ENCODE data around the gene NCDN. TPM values are rescaled to one million over a fixed set of nuclear protein-coding genes. Genes with fewer than 3 reads are reported as not detected.

NCDN gene
- total RNA-seq, 4 donors from 2014 or later = 8.7 to 16.8 (median 14.0) TPM

GRCh38 chr1:35555212-35555584 is 2.4 kb upstream of the NCDN start:
- Histone ChIP-seq H3K4me1 (peaks cover 41 to 55% of the 10 kb centered on the region in 2 donors), H3K27ac (peak overlapping the region; percentile 16 to 100 (median 99)), H3K36me3 (peaks cover 0 to 16% of the 10 kb centered on the region in 2 donors), H3K9me3 (no peaks in the 10 kb centered on the region), H3K27me3 (no peaks in the 10 kb centered on the region), H3K4me3 (peak overlapping the region in 1 of 4 donors; percentile 84)
- in situ Hi-C loops (cut with MboI; ENCODE audit: low sequenced_read_pairs in 4 of 4) (loop anchor here in 1 of 4 donors (10.0 kb wide), 1 partner anchor 360 kb away; the partner anchor contains the start of gene SFPQ), intact Hi-C loops (cut with DNase I; ENCODE audit: low total_unique reads) (loop anchor here (5.0 to 10.0 kb wide), 2 partner anchors 162 to 910 kb away; partner anchors contain the start of genes C1orf216 and MRPS15)
- TF ChIP-seq, protein P1, sequence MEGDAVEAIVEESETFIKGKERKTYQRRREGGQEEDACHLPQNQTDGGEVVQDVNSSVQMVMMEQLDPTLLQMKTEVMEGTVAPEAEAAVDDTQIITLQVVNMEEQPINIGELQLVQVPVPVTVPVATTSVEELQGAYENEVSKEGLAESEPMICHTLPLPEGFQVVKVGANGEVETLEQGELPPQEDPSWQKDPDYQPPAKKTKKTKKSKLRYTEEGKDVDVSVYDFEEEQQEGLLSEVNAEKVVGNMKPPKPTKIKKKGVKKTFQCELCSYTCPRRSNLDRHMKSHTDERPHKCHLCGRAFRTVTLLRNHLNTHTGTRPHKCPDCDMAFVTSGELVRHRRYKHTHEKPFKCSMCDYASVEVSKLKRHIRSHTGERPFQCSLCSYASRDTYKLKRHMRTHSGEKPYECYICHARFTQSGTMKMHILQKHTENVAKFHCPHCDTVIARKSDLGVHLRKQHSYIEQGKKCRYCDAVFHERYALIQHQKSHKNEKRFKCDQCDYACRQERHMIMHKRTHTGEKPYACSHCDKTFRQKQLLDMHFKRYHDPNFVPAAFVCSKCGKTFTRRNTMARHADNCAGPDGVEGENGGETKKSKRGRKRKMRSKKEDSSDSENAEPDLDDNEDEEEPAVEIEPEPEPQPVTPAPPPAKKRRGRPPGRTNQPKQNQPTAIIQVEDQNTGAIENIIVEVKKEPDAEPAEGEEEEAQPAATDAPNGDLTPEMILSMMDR (IDR thresholded peaks at IDR 0.05 in 4 of 5, conservative IDR thresholded peaks at IDR 0.05 in 1 of 5) = no peak
- TF ChIP-seq POLR2A (IDR thresholded peaks at IDR 0.05) = no peak
- ATAC-seq (no peak), DNase-seq (no peak)

DNA sequence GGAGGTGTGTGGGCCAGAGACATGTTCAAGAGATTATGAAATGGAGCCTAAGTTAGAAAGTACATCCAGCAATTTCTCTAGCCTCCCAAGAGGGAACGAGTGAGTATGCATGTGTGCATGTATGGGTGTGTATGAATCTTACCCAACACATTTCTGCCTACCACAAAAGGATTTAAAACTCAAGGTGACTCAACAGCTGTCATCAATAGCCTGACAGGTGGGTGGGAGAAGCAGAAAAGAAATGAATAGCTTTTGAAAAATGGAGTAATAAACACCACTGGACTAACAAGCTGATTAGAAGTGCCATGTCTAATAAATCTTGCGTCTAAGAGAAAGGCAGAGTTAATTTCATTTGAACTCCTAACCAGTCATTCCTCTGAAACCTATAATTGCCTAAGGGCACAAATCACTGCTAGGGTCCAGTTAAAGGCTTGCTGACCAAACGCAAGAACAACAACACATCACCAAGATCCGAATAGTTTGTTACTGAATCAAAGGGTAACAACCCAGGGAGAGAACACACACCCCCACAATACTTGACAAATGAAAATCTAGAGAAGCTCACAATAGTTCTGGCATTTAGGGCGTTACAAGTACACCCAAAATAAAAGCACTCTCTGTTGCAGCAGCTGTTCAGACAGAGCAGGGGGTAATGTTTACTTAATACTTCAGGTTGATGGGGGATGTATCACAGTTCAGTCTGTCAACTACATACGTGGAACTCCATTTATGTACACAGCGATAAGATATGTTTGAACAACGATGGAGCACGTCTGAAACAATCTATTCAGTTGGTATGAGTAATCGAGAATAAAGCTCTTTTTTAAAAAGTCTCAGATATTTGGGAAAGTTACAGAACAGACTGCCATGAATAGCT is 1.8 kb upstream of the NCDN start:
- in situ Hi-C loops (cut with MboI; ENCODE audit: low sequenced_read_pairs in 4 of 4) = loop anchor here in 1 of 4 donors (10.0 kb wide), 1 partner anchor 361 kb away; the partner anchor contains the start of gene SFPQ
- peaks cover 0 to 16% of the 10 kb centered on the region in 2 donors for H3K36me3 ChIP-seq
- intact Hi-C loops (cut with DNase I; ENCODE audit: low total_unique reads) = loop anchor here (2.0 to 10.0 kb wide), 4 partner anchors 85 to 909 kb away; partner anchors contain the start of genes C1orf216, MRPS15, PSMB2 and SFPQ
- H3K27me3 ChIP-seq = no peaks in the 10 kb centered on the region
- H3K9me3 ChIP-seq = no peaks in the 10 kb centered on the region
- no peak for ATAC-seq
- peaks cover 45 to 61% of the 10 kb centered on the region in 2 donors for H3K4me1 ChIP-seq
- no peak for DNase-seq
- TF ChIP-seq POLR2A (IDR thresholded peaks at IDR 0.05) = no peak
- TF ChIP-seq, protein P1 (IDR thresholded peaks at IDR 0.05 in 4 of 5, conservative IDR thresholded peaks at IDR 0.05 in 1 of 5) = no peak
- H3K4me3 ChIP-seq = peak overlapping the region; percentile 84 to 99 (median 98)
- peak overlapping the region; percentile 91 to 100 (median 99) for H3K27ac ChIP-seq

DNA sequence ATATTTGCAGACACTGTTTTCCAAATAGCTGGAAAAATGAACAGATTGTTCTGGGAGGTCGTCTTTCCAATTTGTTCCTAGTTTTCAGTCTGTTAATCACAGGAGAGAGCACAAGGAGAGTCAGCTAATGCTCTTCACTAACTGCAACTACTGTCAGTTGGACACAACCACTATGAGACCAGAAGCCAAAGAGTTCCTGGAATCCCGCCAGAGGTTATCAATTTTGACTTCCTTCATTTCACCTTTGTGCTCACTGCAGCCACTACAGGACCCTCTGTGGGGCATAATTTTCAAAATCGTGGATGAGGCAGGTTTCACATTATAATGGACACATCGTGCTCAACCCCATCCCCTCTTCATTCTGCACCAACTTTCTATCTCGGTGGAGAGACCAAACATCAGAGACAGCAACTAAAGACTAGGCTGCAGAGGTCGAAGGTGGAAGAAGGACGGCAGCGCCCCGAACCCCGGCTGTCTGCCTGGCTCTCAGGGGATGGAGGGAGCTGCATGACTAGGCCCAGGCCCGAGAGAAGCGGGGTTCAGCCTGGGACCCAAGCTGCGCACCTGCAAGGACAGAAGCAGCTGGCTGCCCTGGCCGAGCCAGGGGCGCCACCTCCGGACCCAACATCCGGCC is 998 bp upstream of the NCDN start:
- Histone ChIP-seq H3K4me3 (peak overlapping the region; percentile 84 to 99 (median 98)), H3K36me3 (peaks cover 0 to 15% of the 10 kb centered on the region in 2 donors), H3K27me3 (no peaks in the 10 kb centered on the region), H3K4me1 (peaks cover 45 to 69% of the 10 kb centered on the region in 2 donors), H3K9me3 (no peaks in the 10 kb centered on the region), H3K27ac (peak overlapping the region; percentile 91 to 100 (median 99))
- no peak for TF ChIP-seq POLR2A (IDR thresholded peaks at IDR 0.05)
- TF ChIP-seq, protein P1 (IDR thresholded peaks at IDR 0.05 in 4 of 5, conservative IDR thresholded peaks at IDR 0.05 in 1 of 5) = no peak
- in situ Hi-C loops (cut with MboI; ENCODE audit: low sequenced_read_pairs in 4 of 4) (loop anchor here in 1 of 4 donors (10.0 kb wide), 1 partner anchor 362 kb away; the partner anchor contains the start of gene SFPQ), intact Hi-C loops (cut with DNase I; ENCODE audit: low total_unique reads) (loop anchor here (2.0 to 10.0 kb wide), 4 partner anchors 84 to 908 kb away; partner anchors contain the start of genes C1orf216, MRPS15, PSMB2 and SFPQ)
- ATAC-seq (no peak), DNase-seq (no peak)

DNA sequence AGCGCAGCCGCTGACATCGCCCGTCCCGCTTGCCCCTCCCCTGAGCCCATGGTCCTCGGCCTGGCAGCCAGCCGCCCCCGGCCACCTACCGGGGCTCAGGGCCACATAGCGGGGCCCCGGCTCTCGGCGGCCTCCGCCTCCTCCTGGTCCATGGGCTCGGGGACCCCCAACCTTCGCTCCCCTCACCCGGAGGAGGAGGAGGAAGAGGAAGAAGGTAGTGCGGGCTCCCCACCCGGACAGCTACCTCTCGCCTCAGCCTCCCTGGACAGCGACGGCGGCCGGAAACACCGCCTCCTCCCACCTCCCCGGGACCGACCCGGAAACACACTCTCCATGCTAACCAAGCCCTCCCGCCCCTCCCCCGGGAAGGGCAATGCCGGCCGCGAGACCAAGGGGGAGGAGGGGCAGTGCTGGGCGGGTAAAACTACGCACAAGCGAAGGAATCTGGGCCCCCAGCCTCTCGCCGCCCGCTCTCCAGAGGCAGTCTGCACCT is 435 bp upstream of the NCDN start, which contains the start of gene KIAA0319L:
TSS of gene KIAA0319L (minus strand) at position 286 of the 493 bp plus-strand sequence. CDS start 2,912 bp downstream, outside the sequence.
- Histone ChIP-seq H3K4me1 (peaks cover 45 to 69% of the 10 kb centered on the region in 2 donors), H3K36me3 (peaks cover 0 to 9% of the 10 kb centered on the region in 2 donors), H3K4me3 (peak within 1 kb of the TSS; percentile 84 to 99 (median 98)), H3K9me3 (no peaks in the 10 kb centered on the region), H3K27ac (peak within 1 kb of the TSS; percentile 91 to 100 (median 99)), H3K27me3 (no peaks in the 10 kb centered on the region)
- DNase-seq (peak; percentile 82 to 83), ATAC-seq (peak; percentile 93 to 94)
- in situ Hi-C loops (cut with MboI; ENCODE audit: low sequenced_read_pairs in 4 of 4) (loop anchor here in 1 of 4 donors (10.0 kb wide), 1 partner anchor 362 kb away; the partner anchor contains the start of gene SFPQ), intact Hi-C loops (cut with DNase I; ENCODE audit: low total_unique reads) (loop anchor here (2.0 to 10.0 kb wide), 4 partner anchors 84 to 908 kb away; partner anchors contain the start of genes C1orf216, MRPS15, PSMB2 and SFPQ)
- TF ChIP-seq, protein P1 (IDR thresholded peaks at IDR 0.05 in 4 of 5, conservative IDR thresholded peaks at IDR 0.05 in 1 of 5) = peak in 1 of 5 experiments; percentile 12
- peak; percentile 68 to 81 for TF ChIP-seq POLR2A (IDR thresholded peaks at IDR 0.05)
